ENCODE data around the gene STXBP5. TPM values are rescaled to one million over a fixed set of nuclear protein-coding genes. Genes with fewer than 3 reads are reported as not detected.

Gene STXBP5
- total RNA-seq, 4 donors from 2014 or later, result 46.7 to 60.5 (median 50.6) TPM

DNA sequence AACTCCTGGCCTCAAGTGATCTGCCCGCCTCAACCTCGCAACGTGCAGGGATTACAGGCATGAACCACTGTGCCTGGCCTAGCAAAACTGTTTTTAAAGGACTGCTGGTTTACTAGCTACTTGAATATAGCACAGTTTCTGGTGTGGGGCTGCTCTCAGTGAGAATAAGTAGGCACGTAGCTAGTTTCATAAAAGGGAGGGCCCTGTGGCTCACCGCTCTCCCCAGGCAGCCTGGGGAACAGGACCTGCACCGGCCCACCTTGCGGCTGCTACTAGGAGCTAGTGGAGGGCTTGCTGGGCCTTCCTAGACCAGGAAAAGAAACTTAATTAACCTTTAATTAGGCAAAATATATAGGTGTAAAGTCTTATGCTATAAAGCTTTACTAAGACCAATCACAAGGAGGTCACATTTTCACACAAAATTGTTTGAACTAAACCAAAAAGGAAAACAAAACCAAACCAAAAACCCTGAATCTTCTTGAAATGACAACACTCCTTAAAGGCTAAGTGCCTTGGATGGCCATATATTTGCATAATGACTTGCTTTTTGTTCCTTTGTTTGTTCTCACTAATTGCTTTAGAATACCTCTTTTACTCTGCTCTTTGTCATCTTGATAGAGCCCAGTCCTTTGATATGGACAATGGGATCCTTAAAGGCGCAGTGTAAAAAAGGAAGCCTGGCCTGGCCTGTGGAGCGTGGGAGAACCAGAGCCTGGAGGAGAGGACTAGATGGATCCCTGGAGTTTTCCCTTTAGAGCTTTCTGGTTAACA is 234.7 kb downstream of the STXBP5 start:
- TF ChIP-seq, protein P1, sequence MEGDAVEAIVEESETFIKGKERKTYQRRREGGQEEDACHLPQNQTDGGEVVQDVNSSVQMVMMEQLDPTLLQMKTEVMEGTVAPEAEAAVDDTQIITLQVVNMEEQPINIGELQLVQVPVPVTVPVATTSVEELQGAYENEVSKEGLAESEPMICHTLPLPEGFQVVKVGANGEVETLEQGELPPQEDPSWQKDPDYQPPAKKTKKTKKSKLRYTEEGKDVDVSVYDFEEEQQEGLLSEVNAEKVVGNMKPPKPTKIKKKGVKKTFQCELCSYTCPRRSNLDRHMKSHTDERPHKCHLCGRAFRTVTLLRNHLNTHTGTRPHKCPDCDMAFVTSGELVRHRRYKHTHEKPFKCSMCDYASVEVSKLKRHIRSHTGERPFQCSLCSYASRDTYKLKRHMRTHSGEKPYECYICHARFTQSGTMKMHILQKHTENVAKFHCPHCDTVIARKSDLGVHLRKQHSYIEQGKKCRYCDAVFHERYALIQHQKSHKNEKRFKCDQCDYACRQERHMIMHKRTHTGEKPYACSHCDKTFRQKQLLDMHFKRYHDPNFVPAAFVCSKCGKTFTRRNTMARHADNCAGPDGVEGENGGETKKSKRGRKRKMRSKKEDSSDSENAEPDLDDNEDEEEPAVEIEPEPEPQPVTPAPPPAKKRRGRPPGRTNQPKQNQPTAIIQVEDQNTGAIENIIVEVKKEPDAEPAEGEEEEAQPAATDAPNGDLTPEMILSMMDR (IDR thresholded peaks at IDR 0.05), result no peak
- no peak for TF ChIP-seq POLR2A (IDR thresholded peaks at IDR 0.05)
- no peak overlapping the region for H3K4me3 ChIP-seq (ENCODE audit: low read depth, poor library complexity, severe bottlenecking)
- no peak for DNase-seq (ENCODE audit: low spot score in 2 of 2)
- 92 to 95% methylated on average over 9 of the region's 9 CpGs for WGBS, 2 donors
- intact Hi-C loops (cut with DNase I; ENCODE audit: low total_unique reads), result no loop called here

Data from lower leg skin (tissue), 4 donors.